CD4-positive, alpha-beta T cell treated with Interleukin-21 for 1 hour (primary cell): ENCODE measurements around the gene GAS2.
A peak's percentile ranks its signal among the peaks of the same experiment; 100 is the strongest.

Experiments
- DNase-seq: peaks from one replicate; pipeline ENCODE4 v3.0.0-alpha.2; 2020

GAS2 gene

GRCh38 chr11:22728600-22729389 is 62.4 kb downstream of the GAS2 start:
- DNase-seq, result no peak

GRCh38 chr11:22730319-22730718 is 63.9 kb downstream of the GAS2 start:
- peak; percentile 19 for DNase-seq

- DNase-seq, result no peak
These were observed 66.2 kb downstream of the GAS2 start for GRCh38 chr11:22732588-22732987.

- DNase-seq, result no peak
These were observed 67.3 kb downstream of the GAS2 start for GRCh38 chr11:22733475-22734248.

- no peak for DNase-seq
These were observed 68.4 kb downstream of the GAS2 start for GRCh38 chr11:22734628-22735345.

- DNase-seq, result no peak
These were observed 75.8 kb downstream of the GAS2 start for GRCh38 chr11:22742157-22742613.

GRCh38 chr11:22749536-22749935 is 83.1 kb downstream of the GAS2 start:
- DNase-seq, result no peak

- DNase-seq, result no peak
These were observed 86.5 kb downstream of the GAS2 start for GRCh38 chr11:22752908-22753310.

- no peak for DNase-seq
These were observed 87.0 kb downstream of the GAS2 start for GRCh38 chr11:22753416-22753815.

- DNase-seq, result no peak
These were observed 94.7 kb downstream of the GAS2 start for GRCh38 chr11:22761066-22761465.

GRCh38 chr11:22763166-22763565 is 96.8 kb downstream of the GAS2 start:
- DNase-seq, result no peak

- no peak for DNase-seq
These were observed 98.3 kb downstream of the GAS2 start for GRCh38 chr11:22764735-22765134.

GRCh38 chr11:22768281-22768680 is 101.9 kb downstream of the GAS2 start:
- no peak for DNase-seq

- DNase-seq, result no peak
These were observed 102.7 kb downstream of the GAS2 start for GRCh38 chr11:22769081-22769480.

- no peak for DNase-seq
These were observed 108.3 kb downstream of the GAS2 start for GRCh38 chr11:22774716-22775115.

GRCh38 chr11:22775248-22775647 is 108.8 kb downstream of the GAS2 start:
- no peak for DNase-seq

GRCh38 chr11:22778642-22779041 is 112.2 kb downstream of the GAS2 start:
- no peak for DNase-seq

GRCh38 chr11:22779850-22780249 is 113.4 kb downstream of the GAS2 start:
- no peak for DNase-seq

GRCh38 chr11:22780952-22781593 is 114.7 kb downstream of the GAS2 start:
- DNase-seq, result peak; percentile 5

- DNase-seq, result no peak
These were observed 118.8 kb downstream of the GAS2 start for GRCh38 chr11:22785251-22785650.

GRCh38 chr11:22786475-22786874 is 120.1 kb downstream of the GAS2 start:
- no peak for DNase-seq

GRCh38 chr11:22787055-22787454 is 120.6 kb downstream of the GAS2 start:
- no peak for DNase-seq
